DND-41 (cell line): ENCODE measurements around the gene TFAP2E.

ENCODE experiments used
- EZH2 ChIP-seq: IDR thresholded peaks from 3 replicates; pipeline ENCODE4 v1.6.1; 2012; ENCODE audit warnings: borderline replicate concordance, low read depth, mild to moderate bottlenecking, moderate library complexity, low read length, inconsistent platforms; ENCODE audit not compliant: severe bottlenecking
- TF ChIP-seq, protein P1 (sequence below): IDR thresholded peaks from 2 replicates; pipeline ENCODE4 v1.5.1; 2012; ENCODE audit warnings: borderline replicate concordance, low read length, moderate library complexity, mild to moderate bottlenecking; ENCODE audit not compliant: poor library complexity, severe bottlenecking; ENCODE audit errors: extremely low read depth

DNA sequence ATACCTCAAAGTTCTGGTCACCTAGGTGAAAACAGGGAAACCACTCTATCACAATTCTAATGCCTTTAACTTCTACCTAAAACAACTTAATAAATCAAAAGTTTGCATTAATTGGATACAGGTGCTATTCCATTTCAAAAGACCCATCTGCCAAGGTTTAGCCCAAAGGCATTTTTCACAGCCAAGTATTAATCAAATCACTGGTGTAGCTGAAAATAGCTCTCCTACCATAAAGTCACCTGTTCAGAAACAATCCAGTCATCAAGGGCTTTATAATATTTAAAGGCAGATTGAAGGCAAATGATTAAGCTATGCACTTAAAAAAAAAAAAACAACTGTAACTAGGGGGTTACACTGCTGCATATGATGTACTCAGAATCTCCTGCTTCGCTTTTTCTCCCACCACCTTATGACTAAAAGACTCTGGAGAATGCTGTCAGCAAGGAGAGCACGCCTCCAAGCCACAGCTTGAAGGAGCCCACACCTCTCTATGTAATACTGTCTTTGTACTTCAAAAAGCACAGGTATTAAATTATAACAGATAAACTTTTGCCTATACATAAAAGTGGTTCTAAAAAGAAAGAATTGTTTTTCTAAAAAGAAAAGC is 36.5 kb upstream of the TFAP2E start:
- TF ChIP-seq, protein P1, sequence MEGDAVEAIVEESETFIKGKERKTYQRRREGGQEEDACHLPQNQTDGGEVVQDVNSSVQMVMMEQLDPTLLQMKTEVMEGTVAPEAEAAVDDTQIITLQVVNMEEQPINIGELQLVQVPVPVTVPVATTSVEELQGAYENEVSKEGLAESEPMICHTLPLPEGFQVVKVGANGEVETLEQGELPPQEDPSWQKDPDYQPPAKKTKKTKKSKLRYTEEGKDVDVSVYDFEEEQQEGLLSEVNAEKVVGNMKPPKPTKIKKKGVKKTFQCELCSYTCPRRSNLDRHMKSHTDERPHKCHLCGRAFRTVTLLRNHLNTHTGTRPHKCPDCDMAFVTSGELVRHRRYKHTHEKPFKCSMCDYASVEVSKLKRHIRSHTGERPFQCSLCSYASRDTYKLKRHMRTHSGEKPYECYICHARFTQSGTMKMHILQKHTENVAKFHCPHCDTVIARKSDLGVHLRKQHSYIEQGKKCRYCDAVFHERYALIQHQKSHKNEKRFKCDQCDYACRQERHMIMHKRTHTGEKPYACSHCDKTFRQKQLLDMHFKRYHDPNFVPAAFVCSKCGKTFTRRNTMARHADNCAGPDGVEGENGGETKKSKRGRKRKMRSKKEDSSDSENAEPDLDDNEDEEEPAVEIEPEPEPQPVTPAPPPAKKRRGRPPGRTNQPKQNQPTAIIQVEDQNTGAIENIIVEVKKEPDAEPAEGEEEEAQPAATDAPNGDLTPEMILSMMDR, result no peak
- no peak for TF ChIP-seq EZH2
